ENCODE results near the gene CLIP2. TPM values are rescaled to one million over a fixed set of nuclear protein-coding genes. Genes with fewer than 3 reads are reported as not detected.

CLIP2 gene
- total RNA-seq, 1 donor from 2014 or later, result 32.6 TPM

- Mint-ChIP-seq H3K36me3 (ENCODE audit: low read depth) (peaks cover 25% of the 10 kb centered on the region), H3K27me3 (ENCODE audit: low read depth) (no peaks in the 10 kb centered on the region), H3K4me3 (ENCODE audit: unreplicated experiment) (no peak overlapping the region), H3K4me1 (ENCODE audit: low read depth) (peaks cover 7% of the 10 kb centered on the region), H3K27ac (ENCODE audit: unreplicated experiment) (peak overlapping the region; percentile 12), H3K9me3 (ENCODE audit: low read depth) (peaks cover 4% of the 10 kb centered on the region)
- no peak for DNase-seq (ENCODE audit: low spot score)
- TF ChIP-seq CTCF (IDR thresholded peaks at IDR 0.05), result no peak
Measured at GRCh38 chr7:74356589-74357315, 67.5 kb downstream of the CLIP2 start.

GRCh38 chr7:74360008-74360407 lies 70.8 kb downstream of the CLIP2 start:
- H3K27me3 Mint-ChIP-seq (ENCODE audit: low read depth), result no peaks in the 10 kb centered on the region
- no peak for DNase-seq (ENCODE audit: low spot score)
- peaks cover 24% of the 10 kb centered on the region for H3K36me3 Mint-ChIP-seq (ENCODE audit: low read depth)
- TF ChIP-seq CTCF (IDR thresholded peaks at IDR 0.05), result no peak
- H3K4me3 Mint-ChIP-seq (ENCODE audit: unreplicated experiment), result no peak overlapping the region
- H3K4me1 Mint-ChIP-seq (ENCODE audit: low read depth), result peaks cover 3% of the 10 kb centered on the region
- H3K27ac Mint-ChIP-seq (ENCODE audit: unreplicated experiment), result no peak overlapping the region
- H3K9me3 Mint-ChIP-seq (ENCODE audit: low read depth), result peaks cover 4% of the 10 kb centered on the region

GRCh38 chr7:74362266-74362665 lies 73.1 kb downstream of the CLIP2 start:
- no peaks in the 10 kb centered on the region for H3K9me3 Mint-ChIP-seq (ENCODE audit: low read depth)
- peaks cover 12% of the 10 kb centered on the region for H3K36me3 Mint-ChIP-seq (ENCODE audit: low read depth)
- no peak for TF ChIP-seq CTCF (IDR thresholded peaks at IDR 0.05)
- H3K4me3 Mint-ChIP-seq (ENCODE audit: unreplicated experiment), result no peak overlapping the region
- DNase-seq (ENCODE audit: low spot score), result no peak
- H3K27me3 Mint-ChIP-seq (ENCODE audit: low read depth), result no peaks in the 10 kb centered on the region
- no peak overlapping the region for H3K27ac Mint-ChIP-seq (ENCODE audit: unreplicated experiment)
- H3K4me1 Mint-ChIP-seq (ENCODE audit: low read depth), result no peaks in the 10 kb centered on the region

- Mint-ChIP-seq H3K27ac (ENCODE audit: unreplicated experiment) (no peak overlapping the region), H3K27me3 (ENCODE audit: low read depth) (no peaks in the 10 kb centered on the region), H3K9me3 (ENCODE audit: low read depth) (no peaks in the 10 kb centered on the region), H3K4me3 (ENCODE audit: unreplicated experiment) (no peak overlapping the region), H3K4me1 (ENCODE audit: low read depth) (no peaks in the 10 kb centered on the region), H3K36me3 (ENCODE audit: low read depth) (peaks cover 13% of the 10 kb centered on the region)
- no peak for DNase-seq (ENCODE audit: low spot score)
- TF ChIP-seq CTCF (IDR thresholded peaks at IDR 0.05), result peak; percentile 31
Measured at GRCh38 chr7:74364061-74364460, 74.9 kb downstream of the CLIP2 start.

- Mint-ChIP-seq H3K4me1 (ENCODE audit: low read depth) (no peaks in the 10 kb centered on the region), H3K27ac (ENCODE audit: unreplicated experiment) (no peak overlapping the region), H3K36me3 (ENCODE audit: low read depth) (peaks cover 13% of the 10 kb centered on the region), H3K27me3 (ENCODE audit: low read depth) (no peaks in the 10 kb centered on the region), H3K4me3 (ENCODE audit: unreplicated experiment) (no peak overlapping the region), H3K9me3 (ENCODE audit: low read depth) (no peaks in the 10 kb centered on the region)
- no peak for TF ChIP-seq CTCF (IDR thresholded peaks at IDR 0.05)
- no peak for DNase-seq (ENCODE audit: low spot score)
Measured at GRCh38 chr7:74365322-74366022, 76.3 kb downstream of the CLIP2 start.

Measured in chondrocyte (in vitro differentiated cells).